HUES64 (cell line): Measurements from ENCODE around the gene BARHL1.

Experiments
- H3K27ac ChIP-seq: 2 replicates; pipeline ENCODE4 v1.7.0; 2013; ENCODE audit warnings: low read depth, low read length, inconsistent platforms
- H3K27me3 ChIP-seq: 2 replicates; pipeline ENCODE4 v1.6.1; 2013; ENCODE audit warnings: mild to moderate bottlenecking, low read length; ENCODE audit not compliant: insufficient read depth
- H3K36me3 ChIP-seq: 2 replicates; pipeline ENCODE4 v1.6.1; 2013; ENCODE audit warnings: mild to moderate bottlenecking, low read length; ENCODE audit not compliant: insufficient read depth
- H3K4me1 ChIP-seq: 2 replicates; pipeline ENCODE4 v1.6.1; 2013; ENCODE audit warnings: mild to moderate bottlenecking, low read length, moderate library complexity; ENCODE audit not compliant: insufficient read depth
- H3K4me3 ChIP-seq: 2 replicates; pipeline ENCODE4 v1.5.1; 2013; ENCODE audit warnings: mild to moderate bottlenecking, low read length, moderate library complexity
- H3K9ac ChIP-seq: 2 replicates; pipeline ENCODE4 v1.6.1; 2013; ENCODE audit warnings: mild to moderate bottlenecking, low read depth, low read length
- H3K9me3 ChIP-seq: 2 replicates; pipeline ENCODE4 v1.6.1; 2013; ENCODE audit warnings: low read depth, low read length; ENCODE audit not compliant: insufficient read depth
- whole genome bisulfite sequencing: fragments of 150-250, 120-280 bp; methylation state at CpG from one replicate; pipeline ENCODE4 v1.1.7; 2013; ENCODE audit warnings: missing lambda C conversion rate; 5-methylcytosine and 5-hydroxymethylcytosine counted together

BARHL1 gene

DNA sequence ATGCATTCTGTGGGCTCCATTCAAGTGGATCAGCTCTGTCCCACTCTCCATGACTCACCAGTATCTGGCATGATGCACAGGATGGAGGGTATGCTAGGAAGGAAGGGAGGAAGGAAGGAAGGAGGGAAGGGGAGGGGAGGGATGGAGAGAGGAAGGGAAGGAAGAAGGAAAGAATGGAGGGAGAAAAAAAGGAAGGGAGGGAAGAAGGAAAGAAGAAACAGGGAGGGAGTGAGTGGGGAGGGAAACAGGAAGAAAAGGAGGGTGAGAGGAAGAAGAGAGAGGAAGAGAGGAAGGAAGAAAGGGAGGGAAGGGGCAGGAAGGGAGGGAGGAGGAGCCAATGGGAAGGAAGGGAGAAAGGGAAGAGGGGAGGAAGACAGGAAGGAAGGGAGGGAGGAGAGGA, 5.3 kb upstream of the BARHL1 start:
- Histone ChIP-seq H3K27me3 (peaks cover 70% of the 10 kb centered on the region), H3K4me3 (no peak overlapping the region), H3K36me3 (no peaks in the 10 kb centered on the region), H3K4me1 (peaks cover 12% of the 10 kb centered on the region), H3K9ac (no peak overlapping the region), H3K27ac (no peak overlapping the region), H3K9me3 (no peaks in the 10 kb centered on the region)

DNA sequence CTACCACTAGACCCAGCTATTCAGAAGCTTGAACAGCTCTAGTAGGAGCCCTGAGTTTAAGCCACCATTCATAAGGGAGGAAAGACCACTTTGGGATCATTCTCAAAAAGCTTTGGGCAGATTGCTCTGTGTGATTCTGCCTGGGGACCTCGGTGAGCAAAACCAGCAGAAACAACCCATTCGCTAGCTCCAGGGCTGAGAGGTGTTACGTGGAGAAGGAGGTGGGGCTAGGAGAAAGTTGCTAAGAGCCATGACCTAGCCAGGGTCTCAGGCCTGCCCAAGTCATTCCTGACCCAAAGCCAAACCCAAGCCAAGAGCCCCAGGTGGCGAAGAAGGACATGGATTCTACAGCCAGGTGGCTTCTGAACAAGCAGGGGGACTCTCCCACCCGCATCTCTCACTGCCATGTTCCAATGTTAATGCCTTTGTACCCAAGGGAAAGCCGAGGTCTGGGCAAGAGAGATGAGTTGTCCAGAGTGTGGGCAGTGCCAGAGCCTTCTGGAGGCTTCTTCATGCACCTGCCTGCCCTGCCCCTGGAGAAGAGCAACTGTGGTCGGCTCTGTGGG, 4.0 kb upstream of the BARHL1 start:
- Histone ChIP-seq H3K27me3 (peaks cover 84% of the 10 kb centered on the region), H3K9me3 (no peaks in the 10 kb centered on the region), H3K36me3 (no peaks in the 10 kb centered on the region), H3K9ac (no peak overlapping the region), H3K4me1 (peaks cover 13% of the 10 kb centered on the region), H3K4me3 (no peak overlapping the region), H3K27ac (no peak overlapping the region)
- WGBS = 53% methylated on average over 7 of the region's 7 CpGs

DNA sequence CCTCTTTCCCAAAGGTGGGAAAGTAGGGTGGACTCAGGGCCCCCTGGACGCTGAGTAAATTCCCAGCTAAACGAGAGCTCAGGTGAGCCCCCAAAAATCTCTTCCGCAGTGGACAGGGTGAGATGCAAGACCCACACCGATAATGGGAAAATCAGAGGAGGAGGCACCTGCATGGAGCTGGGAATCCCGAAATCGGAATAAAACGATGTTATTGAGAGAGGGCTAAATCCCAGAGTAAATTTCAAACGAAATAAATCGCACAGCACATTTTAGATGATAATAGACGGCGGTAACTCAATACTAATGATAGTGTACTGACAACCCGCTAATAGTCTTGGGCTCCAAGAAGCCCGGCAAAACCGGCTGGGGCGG, 3.0 kb upstream of the BARHL1 start:
- Histone ChIP-seq H3K27me3 (peaks cover 93% of the 10 kb centered on the region), H3K9ac (no peak overlapping the region), H3K4me3 (peak overlapping the region; percentile 8), H3K9me3 (no peaks in the 10 kb centered on the region), H3K27ac (no peak overlapping the region), H3K36me3 (no peaks in the 10 kb centered on the region), H3K4me1 (peaks cover 21% of the 10 kb centered on the region)
- 20% methylated on average over 15 of the region's 15 CpGs for WGBS

DNA sequence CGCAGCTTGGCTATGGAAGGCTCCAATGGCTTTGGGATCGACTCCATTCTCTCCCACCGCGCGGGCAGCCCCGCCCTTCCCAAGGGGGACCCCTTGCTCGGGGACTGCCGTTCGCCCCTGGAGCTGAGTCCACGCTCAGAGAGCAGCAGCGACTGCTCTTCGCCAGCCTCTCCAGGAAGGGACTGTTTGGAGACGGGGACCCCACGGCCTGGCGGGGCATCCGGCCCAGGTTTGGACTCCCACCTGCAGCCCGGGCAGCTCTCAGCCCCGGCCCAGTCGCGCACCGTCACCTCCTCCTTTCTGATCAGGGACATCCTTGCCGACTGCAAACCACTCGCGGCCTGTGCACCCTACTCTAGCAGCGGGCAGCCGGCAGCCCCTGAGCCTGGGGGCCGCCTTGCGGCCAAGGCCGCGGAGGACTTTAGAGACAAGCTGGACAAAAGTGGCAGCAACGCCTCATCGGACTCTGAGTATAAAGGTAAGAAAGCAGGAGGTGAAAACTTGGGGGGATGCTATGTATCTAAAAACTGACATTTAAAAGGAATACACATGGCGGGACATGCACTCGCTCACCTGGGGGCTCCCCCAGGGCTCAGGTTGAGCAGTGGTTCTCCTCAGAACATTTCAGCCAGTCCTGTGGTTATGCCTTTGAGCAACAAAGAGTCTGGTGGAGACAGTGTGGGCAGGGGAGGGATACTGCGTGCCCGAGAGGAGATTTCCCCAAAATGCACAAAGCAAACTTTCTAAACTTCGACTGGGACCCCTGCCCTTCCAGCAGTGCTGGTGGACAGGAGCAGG, 579 bp downstream of the BARHL1 start:
- Histone ChIP-seq H3K27ac (no peak overlapping the region), H3K4me3 (no peak overlapping the region), H3K27me3 (peaks cover 100% of the 10 kb centered on the region), H3K4me1 (peaks cover 45% of the 10 kb centered on the region), H3K9ac (no peak overlapping the region), H3K9me3 (no peaks in the 10 kb centered on the region), H3K36me3 (no peaks in the 10 kb centered on the region)
- 20% methylated on average over 37 of the region's 37 CpGs for WGBS

DNA sequence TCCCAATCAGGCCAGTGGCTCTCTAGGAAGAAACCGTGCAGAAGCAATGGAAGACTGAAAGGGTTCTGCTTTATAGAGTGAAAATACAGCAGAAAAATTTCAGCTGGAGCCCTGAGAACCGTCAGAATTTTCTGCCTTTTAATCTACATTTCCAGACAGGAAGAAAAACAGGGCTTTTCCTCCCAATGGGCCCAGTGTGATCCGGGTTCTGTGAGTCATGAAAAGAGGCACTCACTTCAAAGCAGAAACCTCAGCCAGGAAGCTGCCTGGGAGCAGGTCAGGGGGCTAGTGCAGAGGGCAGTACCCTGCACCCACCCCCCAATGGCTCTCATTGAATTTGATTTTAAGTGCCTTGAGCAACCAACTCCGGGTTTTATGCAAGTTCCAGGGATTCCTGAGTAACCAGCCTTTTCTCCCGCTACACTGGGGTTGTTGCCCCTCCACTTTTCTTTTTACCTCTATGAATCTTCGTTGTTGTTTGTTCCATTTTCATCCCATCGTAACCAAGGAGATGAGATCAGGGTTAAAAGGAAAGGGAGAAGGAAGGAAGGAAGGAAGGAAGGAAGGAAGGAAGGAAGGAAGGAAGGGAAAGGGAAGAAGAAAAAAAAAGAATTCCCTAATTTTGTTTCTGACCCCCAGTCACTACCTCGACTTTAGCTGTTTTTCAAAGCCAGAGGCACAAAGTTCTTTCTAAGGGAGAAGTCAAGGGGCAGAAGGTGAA, 1.3 kb downstream of the BARHL1 start:
- no peaks in the 10 kb centered on the region for H3K36me3 ChIP-seq
- no peak overlapping the region for H3K4me3 ChIP-seq
- no peak overlapping the region for H3K9ac ChIP-seq
- H3K9me3 ChIP-seq = no peaks in the 10 kb centered on the region
- no peak overlapping the region for H3K27ac ChIP-seq
- 6% methylated on average over 8 of the region's 8 CpGs for WGBS
- peaks cover 45% of the 10 kb centered on the region for H3K4me1 ChIP-seq
- peaks cover 100% of the 10 kb centered on the region for H3K27me3 ChIP-seq

DNA sequence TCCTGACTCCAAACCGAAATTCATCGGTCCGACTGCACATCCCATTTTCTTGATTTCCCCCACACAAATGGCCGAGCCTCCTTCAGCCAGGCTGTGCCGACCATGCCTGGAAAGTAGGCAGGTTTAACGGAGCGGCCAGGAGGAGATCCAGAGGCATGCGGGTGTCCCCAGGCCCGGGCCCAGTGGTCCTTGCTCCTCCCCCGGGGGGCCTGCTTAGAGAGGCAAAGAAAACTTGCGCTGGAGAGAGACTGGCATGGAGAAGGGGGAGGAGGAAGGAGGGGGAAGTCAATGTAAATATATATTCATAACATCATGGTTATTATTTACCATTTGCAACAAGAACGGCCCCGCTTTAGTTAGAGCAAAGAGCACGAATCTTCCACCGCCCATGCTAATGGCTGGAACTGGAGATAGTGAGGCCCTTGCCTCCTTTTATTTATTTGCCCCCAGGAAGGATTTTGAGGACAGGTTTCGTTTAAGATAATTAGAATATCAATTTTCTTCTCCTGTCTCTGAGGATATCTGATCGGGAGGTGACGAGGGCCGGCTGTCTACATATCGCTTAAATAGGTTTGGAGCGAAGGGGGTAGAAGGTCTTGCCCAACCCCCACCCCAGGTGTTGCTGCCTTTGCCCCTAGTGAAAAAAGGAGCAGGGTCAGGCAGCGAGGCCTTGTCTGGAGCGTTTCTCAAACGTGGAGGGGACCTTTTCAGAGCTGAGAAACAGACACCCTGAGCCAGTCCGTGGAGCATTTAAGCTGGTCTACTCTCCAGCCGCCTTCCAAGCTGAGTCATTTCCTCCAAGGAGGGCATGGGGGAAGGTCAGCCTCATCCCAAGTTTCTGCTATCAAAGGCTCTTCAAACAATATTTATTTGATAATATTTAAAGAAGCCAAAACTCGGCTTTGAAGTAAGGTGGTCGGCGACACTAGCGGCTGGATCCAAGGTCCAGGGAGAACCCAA, 2.5 kb downstream of the BARHL1 start:
- Histone ChIP-seq H3K4me3 (no peak overlapping the region; the same call in none of the 2 replicates), H3K27ac (no peak overlapping the region), H3K4me1 (peaks cover 39% of the 10 kb centered on the region), H3K27me3 (peaks cover 100% of the 10 kb centered on the region), H3K9me3 (no peaks in the 10 kb centered on the region), H3K36me3 (no peaks in the 10 kb centered on the region), H3K9ac (no peak overlapping the region)
- WGBS = 4% methylated on average over 28 of the region's 30 CpGs

DNA sequence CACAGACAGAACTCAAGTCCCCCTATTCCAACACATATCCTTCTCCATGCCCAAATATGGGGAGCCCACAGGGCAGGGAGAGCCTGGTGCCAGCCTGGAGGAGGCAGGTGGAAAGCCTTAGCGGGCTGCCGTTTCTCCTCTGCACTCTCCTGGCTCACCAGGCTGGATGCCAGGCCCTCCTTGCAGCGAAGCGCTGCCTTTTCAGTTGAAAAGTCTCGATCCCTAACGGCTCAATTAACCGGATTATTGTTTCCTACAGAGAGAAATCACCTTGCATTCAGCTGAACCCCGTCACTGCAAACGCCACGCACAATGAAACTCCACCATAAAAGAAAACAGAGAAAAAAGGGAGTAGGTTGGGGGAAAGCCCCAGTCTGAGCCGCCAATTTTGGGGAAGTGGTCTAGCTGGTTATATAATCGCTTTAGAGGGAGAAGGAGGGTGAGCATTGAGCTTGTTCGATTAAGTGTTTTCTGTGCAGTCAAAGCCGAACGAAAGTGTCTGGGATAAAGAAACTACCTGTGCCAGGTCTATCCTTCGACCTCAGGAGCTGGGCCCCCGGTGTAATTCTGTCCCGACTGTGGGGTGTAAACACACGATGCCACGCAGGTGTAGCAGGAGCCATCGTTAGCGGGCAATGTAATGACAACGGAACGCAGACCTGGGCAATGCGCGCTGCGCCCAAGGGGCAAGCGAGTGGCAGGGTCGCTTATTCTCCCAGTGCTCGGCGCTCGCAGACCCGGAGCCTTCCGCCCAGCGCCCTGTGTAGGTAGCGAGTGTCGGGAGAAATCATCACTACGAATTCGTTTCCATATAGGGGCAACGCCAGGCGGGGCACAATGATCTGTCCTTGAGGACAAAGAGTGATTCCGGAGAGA, 3.8 kb downstream of the BARHL1 start:
- 2% methylated on average over 39 of the region's 42 CpGs for WGBS
- Histone ChIP-seq H3K27me3 (peaks cover 100% of the 10 kb centered on the region), H3K9me3 (no peaks in the 10 kb centered on the region), H3K36me3 (no peaks in the 10 kb centered on the region), H3K4me1 (peaks cover 38% of the 10 kb centered on the region), H3K9ac (no peak overlapping the region), H3K4me3 (peak overlapping the region; percentile 30; the same call in 1 of the 2 replicates), H3K27ac (no peak overlapping the region)

DNA sequence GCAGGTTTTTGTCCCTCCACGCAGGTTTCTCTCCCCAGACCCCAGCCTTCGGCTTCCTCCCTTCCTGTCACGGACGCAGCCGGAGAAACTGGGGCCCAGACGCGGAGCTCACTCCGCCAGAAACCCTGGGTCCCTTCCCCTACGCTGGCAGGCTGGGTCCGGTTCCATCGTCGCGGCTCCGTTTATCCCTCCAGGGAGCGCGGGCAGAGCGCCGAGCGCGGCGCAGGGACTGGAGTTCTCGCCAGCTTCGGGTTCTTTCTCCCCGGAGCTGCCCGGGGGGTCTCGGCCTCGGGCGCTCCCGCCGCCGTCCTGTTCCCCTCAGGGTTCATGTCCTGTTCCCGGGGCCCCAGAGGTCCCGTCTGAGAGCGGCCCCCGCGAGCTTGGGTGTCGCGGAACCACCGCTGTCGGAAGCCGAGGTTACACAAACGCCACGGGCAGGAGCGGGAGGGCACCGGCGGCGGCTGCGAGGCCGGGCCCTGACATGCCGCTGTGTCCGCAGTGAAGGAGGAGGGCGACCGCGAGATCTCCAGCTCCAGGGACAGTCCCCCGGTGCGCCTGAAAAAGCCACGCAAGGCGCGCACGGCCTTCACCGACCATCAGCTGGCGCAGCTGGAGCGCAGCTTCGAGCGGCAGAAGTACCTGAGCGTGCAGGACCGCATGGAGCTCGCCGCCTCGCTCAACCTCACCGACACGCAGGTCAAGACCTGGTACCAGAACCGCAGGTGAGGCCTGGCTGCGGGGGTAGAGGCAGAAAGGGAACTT, 4.6 kb downstream of the BARHL1 start:
- Histone ChIP-seq H3K9me3 (no peaks in the 10 kb centered on the region), H3K9ac (no peak overlapping the region), H3K4me1 (peaks cover 46% of the 10 kb centered on the region), H3K27ac (no peak overlapping the region), H3K36me3 (no peaks in the 10 kb centered on the region), H3K4me3 (peak overlapping the region; percentile 30; the same call in 1 of the 2 replicates), H3K27me3 (peaks cover 100% of the 10 kb centered on the region)
- 1% methylated on average over 74 of the region's 74 CpGs for WGBS

DNA sequence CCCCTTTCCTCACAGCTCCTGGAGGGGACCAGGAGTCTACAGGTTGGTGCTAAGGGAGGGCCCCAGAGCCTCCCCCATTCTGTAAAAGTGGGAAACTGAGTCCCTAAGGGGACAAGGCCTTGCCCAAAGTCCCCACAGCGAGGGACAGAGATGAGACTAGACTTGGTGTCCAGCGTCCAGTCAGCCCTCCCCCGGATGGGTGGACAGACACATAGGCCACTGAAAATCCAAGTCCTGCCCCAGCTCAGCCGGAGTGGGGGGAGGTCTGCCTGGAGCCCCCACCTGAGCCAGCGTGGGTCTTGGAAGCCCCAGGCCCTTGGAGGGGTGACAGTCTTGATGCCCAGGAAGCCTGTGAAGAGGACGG, 5.2 kb downstream of the BARHL1 start:
- WGBS = 36% methylated on average over 6 of the region's 6 CpGs
- Histone ChIP-seq H3K27ac (no peak overlapping the region), H3K4me1 (peaks cover 52% of the 10 kb centered on the region), H3K9ac (no peak overlapping the region), H3K4me3 (no peak overlapping the region), H3K27me3 (peaks cover 100% of the 10 kb centered on the region), H3K9me3 (no peaks in the 10 kb centered on the region), H3K36me3 (no peaks in the 10 kb centered on the region)

DNA sequence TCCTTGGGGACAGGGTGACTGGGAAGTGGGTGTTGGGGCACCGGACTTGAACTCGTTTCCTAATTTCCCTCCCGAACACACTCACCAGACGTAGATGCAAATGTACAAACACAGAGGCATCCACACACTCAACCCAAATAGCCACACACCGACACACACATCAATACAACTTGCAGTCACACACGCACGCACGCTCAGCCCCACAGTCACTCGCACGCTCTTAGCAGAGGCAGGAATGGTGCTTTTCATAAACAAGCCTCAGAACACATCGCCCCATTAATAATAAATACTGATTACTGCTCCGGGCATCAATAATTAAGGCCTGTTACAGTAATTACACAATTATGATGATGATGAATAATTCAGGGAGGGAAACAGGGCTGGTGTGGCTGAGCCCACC, 5.7 kb downstream of the BARHL1 start:
- Histone ChIP-seq H3K4me1 (peaks cover 55% of the 10 kb centered on the region), H3K27me3 (peaks cover 100% of the 10 kb centered on the region), H3K4me3 (no peak overlapping the region), H3K9ac (no peak overlapping the region), H3K9me3 (no peaks in the 10 kb centered on the region), H3K27ac (no peak overlapping the region), H3K36me3 (no peaks in the 10 kb centered on the region)
- WGBS = 50% methylated on average over 12 of the region's 12 CpGs
